Neural cell (in vitro differentiated cells): ENCODE data around the gene HEBP2. TPM values are rescaled to one million over a fixed set of nuclear protein-coding genes. Genes with fewer than 3 reads are reported as not detected.
A peak's percentile ranks its signal among the peaks of the same experiment; 100 is the strongest.

Source experiments
- H2AFZ ChIP-seq: fragments of 200-600, 300-800 bp; sonication (generic), shearing (Covaris generic); 2 replicates; pipeline ENCODE4 v1.6.0; 2014; ENCODE audit warnings: low read depth, mild to moderate bottlenecking, antibody characterized with exemption, low read length, moderate library complexity
- H3F3A ChIP-seq: fragments of 200-600 bp; shearing (Covaris generic); 2 replicates; pipeline ENCODE4 v1.6.1; 2016; ENCODE audit warnings: mild to moderate bottlenecking, moderate library complexity, mixed read lengths, antibody characterized with exemption, low read length; ENCODE audit not compliant: insufficient read depth, poor library complexity, severe bottlenecking
- H3K27ac ChIP-seq: fragments of 200-600, 300-800 bp; sonication (generic), shearing (Covaris generic); 2 replicates; pipeline ENCODE4 v1.5.1; 2014; ENCODE audit warnings: mild to moderate bottlenecking, low read length, moderate library complexity
- H3K27me3 ChIP-seq: fragments of 300-800, 200-600 bp; sonication (generic), shearing (Covaris generic); 2 replicates; pipeline ENCODE4 v1.6.0; 2014; ENCODE audit warnings: mild to moderate bottlenecking, low read depth, low read length, moderate library complexity; ENCODE audit not compliant: insufficient read depth
- H3K36me3 ChIP-seq: fragments of 300-800, 200-600 bp; sonication (generic), shearing (Covaris generic); 2 replicates; pipeline ENCODE4 v1.5.1; 2014; ENCODE audit warnings: mild to moderate bottlenecking, antibody characterized with exemption, low read length, moderate library complexity; ENCODE audit not compliant: insufficient read depth
- H3K4me2 ChIP-seq: fragments of 300-800, 200-600 bp; sonication (generic), shearing (Covaris generic); 2 replicates; pipeline ENCODE4 v1.6.0; 2014; ENCODE audit warnings: mild to moderate bottlenecking, low read length
- H3K4me3 ChIP-seq: fragments of 300-800, 200-600 bp; sonication (generic), shearing (Covaris generic); 2 replicates; pipeline ENCODE4 v1.5.1; 2014; ENCODE audit warnings: mild to moderate bottlenecking, low read length, moderate library complexity
- H3K79me2 ChIP-seq: fragments of 200-600 bp; shearing (Covaris generic); replicated peaks from 2 replicates; pipeline ENCODE4 v1.6.0; 2014; ENCODE audit warnings: mild to moderate bottlenecking, low read length, moderate library complexity; ENCODE audit not compliant: insufficient read depth
- H3K9ac ChIP-seq: fragments of 300-800, 200-600 bp; sonication (generic), shearing (Covaris generic); 2 replicates; pipeline ENCODE4 v1.6.1; 2016; ENCODE audit warnings: mild to moderate bottlenecking, low read length, mixed read lengths
- H3K9me2 ChIP-seq: fragments of 200-600 bp; shearing (Covaris generic); 2 replicates; pipeline ENCODE4 v1.6.1; 2016; ENCODE audit warnings: mild to moderate bottlenecking, low read length, mixed read lengths; ENCODE audit not compliant: insufficient read depth
- H3K9me3 ChIP-seq: fragments of 200-600, 300-800 bp; sonication (generic), shearing (Covaris generic); 2 replicates; pipeline ENCODE4 v1.6.1; 2016; ENCODE audit warnings: mild to moderate bottlenecking, mixed run types, low read length, moderate library complexity, mixed read lengths
- H4K20me1 ChIP-seq: fragments of 200-600 bp; shearing (Covaris generic); 2 replicates; pipeline ENCODE4 v1.6.1; 2016; ENCODE audit warnings: mild to moderate bottlenecking, mixed run types; ENCODE audit not compliant: insufficient read depth
- CTCF ChIP-seq: fragments of 450-650 bp; IDR thresholded peaks from 2 replicates; pipeline ENCODE4 v1.5.1; 2014; ENCODE audit warnings: antibody characterized with exemption, mild to moderate bottlenecking, moderate library complexity; ENCODE audit not compliant: poor library complexity, severe bottlenecking
- EP300 ChIP-seq: fragments of 450-650 bp; conservative IDR thresholded peaks from 2 replicates; pipeline ENCODE4 v1.6.1; 2014; ENCODE audit warnings: antibody characterized with exemption, mild to moderate bottlenecking, moderate library complexity; ENCODE audit not compliant: poor library complexity, severe bottlenecking
- EZH2 ChIP-seq: fragments of 200-600, 300-800 bp; shearing (Covaris generic), sonication (generic); IDR thresholded peaks from 2 replicates; pipeline ENCODE4 v1.6.1; 2014; ENCODE audit warnings: antibody characterized with exemption, low read length, borderline replicate concordance, mild to moderate bottlenecking; ENCODE audit not compliant: insufficient read depth, poor library complexity, severe bottlenecking
- POLR2AphosphoS5 ChIP-seq: IDR thresholded peaks from 2 replicates; pipeline ENCODE4 v1.6.1; 2012
- RAD21 ChIP-seq: fragments of 450-650 bp; conservative IDR thresholded peaks from 2 replicates; pipeline ENCODE4 v1.6.1; 2014; ENCODE audit warnings: antibody characterized with exemption, mild to moderate bottlenecking, moderate library complexity
- REST ChIP-seq: IDR thresholded peaks from 2 replicates; pipeline ENCODE4 v1.6.1; 2012; ENCODE audit warnings: borderline replicate concordance
- SMC3 ChIP-seq: fragments of 450-650 bp; conservative IDR thresholded peaks from 2 replicates; pipeline ENCODE4 v1.6.1; 2014; ENCODE audit warnings: antibody characterized with exemption, mild to moderate bottlenecking, moderate library complexity; ENCODE audit not compliant: poor library complexity
- TAF1 ChIP-seq: IDR thresholded peaks from 2 replicates; pipeline ENCODE4 v1.6.1; 2012; ENCODE audit warnings: low read depth
- polyA plus RNA-seq: library from polyadenylated mRNA; depleted of rRNA; stranded (reverse); fragments of >200 nt; gene quantifications from 2 replicates; pipeline ENCODE4 v1.2.3, GENCODE V29; 2014

Gene HEBP2
- polyA plus RNA-seq, 1 donor from 2014 or later: 3.0 TPM

- no peaks in the 10 kb centered on the region for H3K79me2 ChIP-seq
- H3K27me3 ChIP-seq: no peaks in the 10 kb centered on the region
- no peak overlapping the region for H2AFZ ChIP-seq
- H3K4me3 ChIP-seq: no peak overlapping the region
- H4K20me1 ChIP-seq: no peaks in the 10 kb centered on the region
- H3K9me2 ChIP-seq: no peaks in the 10 kb centered on the region
- H3K9ac ChIP-seq: no peak overlapping the region
- H3K9me3 ChIP-seq: no peaks in the 10 kb centered on the region
- no peak overlapping the region for H3K27ac ChIP-seq
- no peak for TF ChIP-seq REST
- TF ChIP-seq CTCF: peak; percentile 92
- no peak for TF ChIP-seq EP300
- TF ChIP-seq RAD21: peak; percentile 92
- no peak for TF ChIP-seq POLR2AphosphoS5
- TF ChIP-seq TAF1: no peak
- peak; percentile 94 for TF ChIP-seq SMC3
- TF ChIP-seq EZH2: no peak
- peaks cover 5% of the 10 kb centered on the region for H3K36me3 ChIP-seq
- H3K4me2 ChIP-seq: no peak overlapping the region
- no peaks in the 10 kb centered on the region for H3F3A ChIP-seq
These were observed 25.0 kb downstream of the HEBP2 start for GRCh38 chr6:138428944-138429598.

- no peaks in the 10 kb centered on the region for H3K9me2 ChIP-seq
- H3K4me3 ChIP-seq: no peak overlapping the region
- TF ChIP-seq SMC3 (no peak), REST (no peak), EZH2 (no peak), TAF1 (no peak), EP300 (no peak)
- no peaks in the 10 kb centered on the region for H3K9me3 ChIP-seq
- H3K27me3 ChIP-seq: no peaks in the 10 kb centered on the region
- H3F3A ChIP-seq: no peaks in the 10 kb centered on the region
- no peak overlapping the region for H3K9ac ChIP-seq
- no peaks in the 10 kb centered on the region for H4K20me1 ChIP-seq
- H3K4me2 ChIP-seq: no peak overlapping the region
- H2AFZ ChIP-seq: no peak overlapping the region
- peaks cover 5% of the 10 kb centered on the region for H3K36me3 ChIP-seq
- no peaks in the 10 kb centered on the region for H3K79me2 ChIP-seq
- H3K27ac ChIP-seq: no peak overlapping the region
These were observed 25.7 kb downstream of the HEBP2 start for GRCh38 chr6:138429761-138430160.
